Thoracic aorta (tissue), 2 donors: ENCODE measurements around the gene ZNF423. TPM values are rescaled to one million over a fixed set of nuclear protein-coding genes. Genes with fewer than 3 reads are reported as not detected.

Experiments
- ATAC-seq: fragments of 150-250 bp; one replicate; pipeline ENCODE4 v1.8.0; 2017; ENCODE audit warnings: low read depth; ENCODE audit not compliant: insufficient number of reproducible peaks, low FRiP score
- DNase-seq: peaks from one replicate; pipeline ENCODE4 v3.0.0-alpha.2; 2020; ENCODE audit warnings: low spot score
- H3K27ac ChIP-seq, 2 donors: fragments of 200-600 bp; sonication (generic); 1 replicate in 1 of 2; 2 replicates in 1 of 2; pipeline ENCODE4 v1.5.1; 2016; ENCODE audit warnings: mild to moderate bottlenecking in 2 of 2, moderate library complexity in 2 of 2
- H3K27me3 ChIP-seq: fragments of 200-600 bp; sonication (generic); replicated peaks from 2 replicates; pipeline ENCODE4 v1.6.0; 2016; ENCODE audit warnings: mild to moderate bottlenecking; ENCODE audit not compliant: insufficient read depth
- H3K36me3 ChIP-seq: fragments of 200-600 bp; sonication (generic); one replicate; pipeline ENCODE4 v1.5.1; 2016
- H3K4me1 ChIP-seq, 2 donors: fragments of 200-600 bp; sonication (generic); 1 replicate in 1 of 2; 2 replicates in 1 of 2; pipeline versions ENCODE4 v1.5.1 to v1.6.0; 2016; ENCODE audit warnings: low read depth in 2 of 2, mild to moderate bottlenecking in 1 of 2; ENCODE audit not compliant: control insufficient read depth in 1 of 2
- H3K4me3 ChIP-seq: fragments of 200-600 bp; sonication (generic); 2 replicates; pipeline ENCODE4 v1.5.1; 2016; ENCODE audit warnings: mild to moderate bottlenecking
- H3K9me3 ChIP-seq: fragments of 200-600 bp; sonication (generic); 2 replicates; pipeline ENCODE4 v1.5.1; 2016
- CTCF ChIP-seq: fragments of 200-600 bp; sonication (generic); IDR thresholded peaks from one replicate; pipeline ENCODE4 v1.5.1; 2019; ENCODE audit warnings: antibody characterized with exemption
- total RNA-seq, 2 donors: library from RNA; depleted of rRNA; stranded (reverse); fragments of >200 nt; gene quantifications; one replicate each; pipeline versions ENCODE4 v1.1.0 to v1.2.3, GENCODE V29; 2016

Gene ZNF423
- total RNA-seq, 2 donors from 2014 or later: 16.2 to 22.9 TPM

- Histone ChIP-seq H3K4me1 (peaks cover 3 to 28% of the 10 kb centered on the region in 2 donors), H3K36me3 (no peaks in the 10 kb centered on the region), H3K4me3 (no peak overlapping the region), H3K9me3 (no peaks in the 10 kb centered on the region), H3K27me3 (no peaks in the 10 kb centered on the region), H3K27ac (no peak overlapping the region)
- ATAC-seq (no peak), DNase-seq (no peak)
- no peak for TF ChIP-seq CTCF
Measured at GRCh38 chr16:49540836-49541235, 315.1 kb downstream of the ZNF423 start.

- DNase-seq: no peak
- no peak for TF ChIP-seq CTCF
- no peaks in the 10 kb centered on the region for H3K36me3 ChIP-seq
Measured at GRCh38 chr16:49539758-49540157, 316.2 kb downstream of the ZNF423 start.

GRCh38 chr16:49537924-49538459 is 317.9 kb downstream of the ZNF423 start:
- Histone ChIP-seq H3K27me3 (no peaks in the 10 kb centered on the region), H3K4me1 (peaks cover 3 to 28% of the 10 kb centered on the region in 2 donors), H3K36me3 (no peaks in the 10 kb centered on the region), H3K27ac (no peak overlapping the region), H3K4me3 (no peak overlapping the region), H3K9me3 (no peaks in the 10 kb centered on the region)
- DNase-seq: no peak
- no peak for ATAC-seq
- no peak for TF ChIP-seq CTCF

More at GRCh38 chr16:49539758-49540157, 316.2 kb downstream of the ZNF423 start:
- H3K27ac ChIP-seq: no peak overlapping the region
- H3K27me3 ChIP-seq: no peaks in the 10 kb centered on the region
- ATAC-seq: no peak
- H3K9me3 ChIP-seq: no peaks in the 10 kb centered on the region
- H3K4me3 ChIP-seq: no peak overlapping the region
- H3K4me1 ChIP-seq: peaks cover 3 to 28% of the 10 kb centered on the region in 2 donors

- no peaks in the 10 kb centered on the region for H3K27me3 ChIP-seq
- H3K9me3 ChIP-seq: no peaks in the 10 kb centered on the region
Measured at GRCh38 chr16:49534901-49535610, 320.9 kb downstream of the ZNF423 start.

More at GRCh38 chr16:49534901-49535610, 320.9 kb downstream of the ZNF423 start:
- Histone ChIP-seq H3K27ac (no peak overlapping the region), H3K36me3 (no peaks in the 10 kb centered on the region), H3K4me3 (no peak overlapping the region), H3K4me1 (peaks cover 3 to 25% of the 10 kb centered on the region in 2 donors)
- DNase-seq: no peak
- no peak for ATAC-seq
- no peak for TF ChIP-seq CTCF
